ENCODE results near the gene RAPGEF1.
A peak's percentile ranks its signal among the peaks of the same experiment; 100 is the strongest.

- TF ChIP-seq CTCF (IDR thresholded peaks at IDR 0.05; ENCODE audit: poor library complexity, severe bottlenecking) (peak; percentile 98), EP300 (conservative IDR thresholded peaks at IDR 0.05; ENCODE audit: poor library complexity, severe bottlenecking) (no peak), POLR2AphosphoS5 (IDR thresholded peaks at IDR 0.05) (no peak), EZH2 (IDR thresholded peaks at IDR 0.05; ENCODE audit: borderline replicate concordance, insufficient read depth, low read length, poor library complexity, severe bottlenecking) (no peak)
Observed at GRCh38 chr9:131762356-131762932, 22.6 kb upstream of the RAPGEF1 start.
